ENCODE data around the gene ZCCHC24. TPM values are rescaled to one million over a fixed set of nuclear protein-coding genes. Genes with fewer than 3 reads are reported as not detected.

The ZCCHC24 gene
- total and polyA plus RNA-seq, 4 donors, result 42.2 to 99.6 (median 69.8) TPM

GRCh38 chr10:79415736-79416577 is 29.5 kb downstream of the ZCCHC24 start:
- intact Hi-C loops (cut with DNase I), result no loop called here
- Histone ChIP-seq H3K4me1 (ENCODE audit: control insufficient read depth in 1 of 2, insufficient read depth in 2 of 2, low read length in 2 of 2) (no peaks in the 10 kb centered on the region), H3K27ac (ENCODE audit: low read depth in 1 of 2, low read length in 2 of 2) (no peak overlapping the region), H3K9me3 (ENCODE audit: control insufficient read depth, low read length) (no peaks in the 10 kb centered on the region), H3K4me3 (ENCODE audit: low read length in 2 of 2) (no peak overlapping the region), H3K36me3 (ENCODE audit: control insufficient read depth in 1 of 2, insufficient read depth in 2 of 2, low read length in 1 of 2) (no peaks in the 10 kb centered on the region), H3K27me3 (ENCODE audit: control insufficient read depth in 1 of 2, insufficient read depth in 2 of 2, low read length in 1 of 2) (no peaks in the 10 kb centered on the region)
- 65 to 80% methylated on average over 12 of the region's 12 CpGs for WGBS, 2 donors
- DNase-seq, result peak in 1 of 2 donors; percentile 56
- ATAC-seq (ENCODE audit: low FRiP score), result no peak

GRCh38 chr10:79414714-79415113 is 30.7 kb downstream of the ZCCHC24 start:
- DNase-seq, result peak in 1 of 2 donors; percentile 27
- H3K27me3 ChIP-seq (ENCODE audit: control insufficient read depth in 1 of 2, insufficient read depth in 2 of 2, low read length in 1 of 2), result no peaks in the 10 kb centered on the region
- no peaks in the 10 kb centered on the region for H3K4me1 ChIP-seq (ENCODE audit: control insufficient read depth in 1 of 2, insufficient read depth in 2 of 2, low read length in 2 of 2)
- WGBS, 2 donors, result 65 to 95% methylated on average over 3 of the region's 3 CpGs
- no peak overlapping the region for H3K4me3 ChIP-seq (ENCODE audit: low read length in 2 of 2)
- intact Hi-C loops (cut with DNase I), result no loop called here
- no peak for ATAC-seq (ENCODE audit: low FRiP score)
- H3K36me3 ChIP-seq (ENCODE audit: control insufficient read depth in 1 of 2, insufficient read depth in 2 of 2, low read length in 1 of 2), result no peaks in the 10 kb centered on the region
- no peaks in the 10 kb centered on the region for H3K9me3 ChIP-seq (ENCODE audit: control insufficient read depth, low read length)
- H3K27ac ChIP-seq (ENCODE audit: low read depth in 1 of 2, low read length in 2 of 2), result no peak overlapping the region

- no peak for ATAC-seq (ENCODE audit: low FRiP score)
- Histone ChIP-seq H3K27ac (ENCODE audit: low read depth in 1 of 2, low read length in 2 of 2) (no peak overlapping the region), H3K4me1 (ENCODE audit: control insufficient read depth in 1 of 2, insufficient read depth in 2 of 2, low read length in 2 of 2) (no peaks in the 10 kb centered on the region), H3K4me3 (ENCODE audit: low read length in 2 of 2) (no peak overlapping the region), H3K27me3 (ENCODE audit: control insufficient read depth in 1 of 2, insufficient read depth in 2 of 2, low read length in 1 of 2) (no peaks in the 10 kb centered on the region), H3K36me3 (ENCODE audit: control insufficient read depth in 1 of 2, insufficient read depth in 2 of 2, low read length in 1 of 2) (no peaks in the 10 kb centered on the region), H3K9me3 (ENCODE audit: control insufficient read depth, low read length) (no peaks in the 10 kb centered on the region)
- intact Hi-C loops (cut with DNase I), result no loop called here
- 83 to 84% methylated on average over 10 of the region's 10 CpGs for WGBS, 2 donors
- DNase-seq, result peak in 1 of 2 donors; percentile 77
Observed at GRCh38 chr10:79413196-79413595, 32.2 kb downstream of the ZCCHC24 start.

GRCh38 chr10:79412516-79412915 is 32.9 kb downstream of the ZCCHC24 start:
- no peaks in the 10 kb centered on the region for H3K4me1 ChIP-seq (ENCODE audit: control insufficient read depth in 1 of 2, insufficient read depth in 2 of 2, low read length in 2 of 2)
- no peak overlapping the region for H3K4me3 ChIP-seq (ENCODE audit: low read length in 2 of 2)
- H3K27me3 ChIP-seq (ENCODE audit: control insufficient read depth in 1 of 2, insufficient read depth in 2 of 2, low read length in 1 of 2), result no peaks in the 10 kb centered on the region
- H3K9me3 ChIP-seq (ENCODE audit: control insufficient read depth, low read length), result no peaks in the 10 kb centered on the region
- no peaks in the 10 kb centered on the region for H3K36me3 ChIP-seq (ENCODE audit: control insufficient read depth in 1 of 2, insufficient read depth in 2 of 2, low read length in 1 of 2)
- 81 to 86% methylated on average over 11 of the region's 11 CpGs for WGBS, 2 donors
- ATAC-seq (ENCODE audit: low FRiP score) (no peak), DNase-seq (peak in 1 of 2 donors; percentile 37)
- no peak overlapping the region for H3K27ac ChIP-seq (ENCODE audit: low read depth in 1 of 2, low read length in 2 of 2)
- intact Hi-C loops (cut with DNase I), result no loop called here

- DNase-seq (peak; percentile 44 to 68), ATAC-seq (ENCODE audit: low FRiP score) (no peak)
- intact Hi-C loops (cut with DNase I), result no loop called here
- H3K4me1 ChIP-seq (ENCODE audit: control insufficient read depth in 1 of 2, insufficient read depth in 2 of 2, low read length in 2 of 2), result no peaks in the 10 kb centered on the region
- 56 to 63% methylated on average over 22 of the region's 22 CpGs for WGBS, 2 donors
- no peaks in the 10 kb centered on the region for H3K36me3 ChIP-seq (ENCODE audit: control insufficient read depth in 1 of 2, insufficient read depth in 2 of 2, low read length in 1 of 2)
- H3K4me3 ChIP-seq (ENCODE audit: low read length in 2 of 2), result no peak overlapping the region
- H3K9me3 ChIP-seq (ENCODE audit: control insufficient read depth, low read length), result no peaks in the 10 kb centered on the region
- no peaks in the 10 kb centered on the region for H3K27me3 ChIP-seq (ENCODE audit: control insufficient read depth in 1 of 2, insufficient read depth in 2 of 2, low read length in 1 of 2)
- no peak overlapping the region for H3K27ac ChIP-seq (ENCODE audit: low read depth in 1 of 2, low read length in 2 of 2)
Observed at GRCh38 chr10:79411546-79412495, 33.6 kb downstream of the ZCCHC24 start.

GRCh38 chr10:79410315-79411094 is 34.9 kb downstream of the ZCCHC24 start:
- 92% methylated on average over 10 of the region's 10 CpGs for whole genome bisulfite sequencing, 2 donors
- H3K4me1 ChIP-seq (ENCODE audit: control insufficient read depth in 1 of 2, insufficient read depth in 2 of 2, low read length in 2 of 2), result no peaks in the 10 kb centered on the region

GRCh38 chr10:79409726-79410085 is 35.7 kb downstream of the ZCCHC24 start:
- intact Hi-C loops (cut with DNase I), result no loop called here
- no peak overlapping the region for H3K4me3 ChIP-seq (ENCODE audit: low read length in 2 of 2)
- ATAC-seq (ENCODE audit: low FRiP score) (no peak), DNase-seq (peak; percentile 44 to 46)
- no peaks in the 10 kb centered on the region for H3K36me3 ChIP-seq (ENCODE audit: control insufficient read depth in 1 of 2, insufficient read depth in 2 of 2, low read length in 1 of 2)
- WGBS, 2 donors, result 85 to 95% methylated on average over 9 of the region's 9 CpGs
- H3K4me1 ChIP-seq (ENCODE audit: control insufficient read depth in 1 of 2, insufficient read depth in 2 of 2, low read length in 2 of 2), result no peaks in the 10 kb centered on the region
- no peak overlapping the region for H3K27ac ChIP-seq (ENCODE audit: low read depth in 1 of 2, low read length in 2 of 2)
- H3K9me3 ChIP-seq (ENCODE audit: control insufficient read depth, low read length), result no peaks in the 10 kb centered on the region
- H3K27me3 ChIP-seq (ENCODE audit: control insufficient read depth in 1 of 2, insufficient read depth in 2 of 2, low read length in 1 of 2), result no peaks in the 10 kb centered on the region

More at GRCh38 chr10:79410315-79411094, 34.9 kb downstream of the ZCCHC24 start:
- intact Hi-C loops (cut with DNase I), result no loop called here
- Histone ChIP-seq H3K27ac (ENCODE audit: low read depth in 1 of 2, low read length in 2 of 2) (no peak overlapping the region), H3K27me3 (ENCODE audit: control insufficient read depth in 1 of 2, insufficient read depth in 2 of 2, low read length in 1 of 2) (no peaks in the 10 kb centered on the region), H3K4me3 (ENCODE audit: low read length in 2 of 2) (no peak overlapping the region), H3K36me3 (ENCODE audit: control insufficient read depth in 1 of 2, insufficient read depth in 2 of 2, low read length in 1 of 2) (no peaks in the 10 kb centered on the region), H3K9me3 (ENCODE audit: control insufficient read depth, low read length) (no peaks in the 10 kb centered on the region)
- ATAC-seq (ENCODE audit: low FRiP score) (no peak), DNase-seq (peak; percentile 44 to 55)

GRCh38 chr10:79409038-79409725 is 36.2 kb downstream of the ZCCHC24 start:
- no peak overlapping the region for H3K4me3 ChIP-seq (ENCODE audit: low read length in 2 of 2)
- H3K27ac ChIP-seq (ENCODE audit: low read depth in 1 of 2, low read length in 2 of 2), result no peak overlapping the region
- H3K4me1 ChIP-seq (ENCODE audit: control insufficient read depth in 1 of 2, insufficient read depth in 2 of 2, low read length in 2 of 2), result no peaks in the 10 kb centered on the region
- DNase-seq (peak in 1 of 2 donors; percentile 55), ATAC-seq (ENCODE audit: low FRiP score) (no peak)
- intact Hi-C loops (cut with DNase I), result no loop called here
- H3K9me3 ChIP-seq (ENCODE audit: control insufficient read depth, low read length), result no peaks in the 10 kb centered on the region
- WGBS, 2 donors, result 88 to 91% methylated on average over 6 of the region's 6 CpGs
- H3K27me3 ChIP-seq (ENCODE audit: control insufficient read depth in 1 of 2, insufficient read depth in 2 of 2, low read length in 1 of 2), result no peaks in the 10 kb centered on the region
- H3K36me3 ChIP-seq (ENCODE audit: control insufficient read depth in 1 of 2, insufficient read depth in 2 of 2, low read length in 1 of 2), result no peaks in the 10 kb centered on the region
